ENCODE results near the gene AP2A1. TPM values are rescaled to one million over a fixed set of nuclear protein-coding genes. Genes with fewer than 3 reads are reported as not detected.

AP2A1 gene
- polyA plus RNA-seq, 2 of the 4 experiments (the other 2 are of a cell fraction), result 36.6 to 58.6 TPM

- no peak overlapping the region for H3K4me2 ChIP-seq
- no peaks in the 10 kb centered on the region for H3K4me1 ChIP-seq
- ChIA-PET CTCF (interaction anchor here (0.6 to 2.8 kb wide), 5 partner anchors 8 to 153 kb away, joined by 3 to 13 read pairs (median 4); no protein-coding TSS in a partner anchor), POLR2A (no interaction called here)
- 83% methylated on average over 9 of the region's 9 CpGs for WGBS (ENCODE audit: missing lambda C conversion rate)
- no peak overlapping the region for H3K27ac ChIP-seq
- FAIRE-seq (no peak), ATAC-seq (no peak), DNase-seq (ENCODE audit: low read depth in 1 of 2, low spot score in 1 of 2) (no peak)
- no peak overlapping the region for H3K4me3 ChIP-seq
- TF ChIP-seq HEYL (CRISPR knock-in tag; IDR thresholded peaks at IDR 0.05), result no peak
- TF ChIP-seq, protein P1, sequence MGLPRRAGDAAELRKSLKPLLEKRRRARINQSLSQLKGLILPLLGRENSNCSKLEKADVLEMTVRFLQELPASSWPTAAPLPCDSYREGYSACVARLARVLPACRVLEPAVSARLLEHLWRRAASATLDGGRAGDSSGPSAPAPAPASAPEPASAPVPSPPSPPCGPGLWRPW (IDR thresholded peaks at IDR 0.05), result no peak
- no peak for TF ChIP-seq NPAS2 (CRISPR knock-in tag; IDR thresholded peaks at IDR 0.05; ENCODE audit: borderline replicate concordance)
- no peak for TF ChIP-seq MYC (IDR thresholded peaks at IDR 0.05; ENCODE audit: borderline replicate concordance, low read length)
- TF ChIP-seq KDM1A (IDR thresholded peaks at IDR 0.05; ENCODE audit: low read depth), result no peak
- no peak for TF ChIP-seq FOSB (CRISPR knock-in tag; IDR thresholded peaks at IDR 0.05)
- no peak for TF ChIP-seq ZFP36 (IDR thresholded peaks at IDR 0.05; ENCODE audit: borderline replicate concordance, partially characterized antibody)
- TF ChIP-seq RFX5 (IDR thresholded peaks at IDR 0.05), result no peak
- no peak for TF ChIP-seq RNF2 (IDR thresholded peaks at IDR 0.05; ENCODE audit: borderline replicate concordance, low read depth)
- TF ChIP-seq ESRRA (IDR thresholded peaks at IDR 0.05; ENCODE audit: borderline replicate concordance, low read length), result no peak
- no peak for TF ChIP-seq USF2 (IDR thresholded peaks at IDR 0.05)
- H3K9me3 ChIP-seq, result no peaks in the 10 kb centered on the region
Observed at GRCh38 chr19:49832556-49832955, 65.8 kb downstream of the AP2A1 start.

GRCh38 chr19:49833599-49833998 is 66.8 kb downstream of the AP2A1 start:
- 99% methylated on average over 7 of the region's 7 CpGs for WGBS (ENCODE audit: missing lambda C conversion rate)
- ATAC-seq (no peak), DNase-seq (ENCODE audit: low read depth in 1 of 2, low spot score in 1 of 2) (no peak), FAIRE-seq (no peak)
- no peak overlapping the region for H3K27ac ChIP-seq
- no peak overlapping the region for H3K4me3 ChIP-seq
- no peaks in the 10 kb centered on the region for H3K9me3 ChIP-seq
- ChIA-PET POLR2A (interaction anchor here (0.9 kb wide), 1 partner anchor 15 kb away, joined by 3 read pairs; no protein-coding TSS in a partner anchor), CTCF (interaction anchor here (0.9 to 2.8 kb wide), 6 partner anchors 13 to 154 kb away, joined by 3 to 13 read pairs (median 5); no protein-coding TSS in a partner anchor)
- H3K4me2 ChIP-seq, result no peak overlapping the region
- no peaks in the 10 kb centered on the region for H3K4me1 ChIP-seq
- no peak for TF ChIP-seq MAZ (IDR thresholded peaks at IDR 0.05; ENCODE audit: borderline replicate concordance, low read depth, low read length)
- TF ChIP-seq, protein P2, sequence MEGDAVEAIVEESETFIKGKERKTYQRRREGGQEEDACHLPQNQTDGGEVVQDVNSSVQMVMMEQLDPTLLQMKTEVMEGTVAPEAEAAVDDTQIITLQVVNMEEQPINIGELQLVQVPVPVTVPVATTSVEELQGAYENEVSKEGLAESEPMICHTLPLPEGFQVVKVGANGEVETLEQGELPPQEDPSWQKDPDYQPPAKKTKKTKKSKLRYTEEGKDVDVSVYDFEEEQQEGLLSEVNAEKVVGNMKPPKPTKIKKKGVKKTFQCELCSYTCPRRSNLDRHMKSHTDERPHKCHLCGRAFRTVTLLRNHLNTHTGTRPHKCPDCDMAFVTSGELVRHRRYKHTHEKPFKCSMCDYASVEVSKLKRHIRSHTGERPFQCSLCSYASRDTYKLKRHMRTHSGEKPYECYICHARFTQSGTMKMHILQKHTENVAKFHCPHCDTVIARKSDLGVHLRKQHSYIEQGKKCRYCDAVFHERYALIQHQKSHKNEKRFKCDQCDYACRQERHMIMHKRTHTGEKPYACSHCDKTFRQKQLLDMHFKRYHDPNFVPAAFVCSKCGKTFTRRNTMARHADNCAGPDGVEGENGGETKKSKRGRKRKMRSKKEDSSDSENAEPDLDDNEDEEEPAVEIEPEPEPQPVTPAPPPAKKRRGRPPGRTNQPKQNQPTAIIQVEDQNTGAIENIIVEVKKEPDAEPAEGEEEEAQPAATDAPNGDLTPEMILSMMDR (IDR thresholded peaks at IDR 0.05), result no peak
- TF ChIP-seq POLR2A (IDR thresholded peaks at IDR 0.05; ENCODE audit: low read length), result no peak
- no peak for TF ChIP-seq NR3C1 (IDR thresholded peaks at IDR 0.05)
- no peak for TF ChIP-seq ZSCAN20 (CRISPR knock-in tag; IDR thresholded peaks at IDR 0.05)
- no peak for TF ChIP-seq TP53 (CRISPR knock-in tag; IDR thresholded peaks at IDR 0.05)
- TF ChIP-seq CHD4 (IDR thresholded peaks at IDR 0.05; ENCODE audit: borderline replicate concordance), result no peak
- no peak for TF ChIP-seq JUNB (IDR thresholded peaks at IDR 0.05)
- no peak for TF ChIP-seq CBX2 (IDR thresholded peaks at IDR 0.05; ENCODE audit: borderline replicate concordance, low read depth)
- TF ChIP-seq KDM1A (IDR thresholded peaks at IDR 0.05; ENCODE audit: low read depth), result no peak
- TF ChIP-seq MAFK (IDR thresholded peaks at IDR 0.05; ENCODE audit: partially characterized antibody), result no peak
- TF ChIP-seq SMC3 (IDR thresholded peaks at IDR 0.05), result no peak
- TF ChIP-seq HEYL (CRISPR knock-in tag; IDR thresholded peaks at IDR 0.05), result no peak
- no peak for TF ChIP-seq HOXA7 (CRISPR knock-in tag; IDR thresholded peaks at IDR 0.05)
- TF ChIP-seq, protein P3, sequence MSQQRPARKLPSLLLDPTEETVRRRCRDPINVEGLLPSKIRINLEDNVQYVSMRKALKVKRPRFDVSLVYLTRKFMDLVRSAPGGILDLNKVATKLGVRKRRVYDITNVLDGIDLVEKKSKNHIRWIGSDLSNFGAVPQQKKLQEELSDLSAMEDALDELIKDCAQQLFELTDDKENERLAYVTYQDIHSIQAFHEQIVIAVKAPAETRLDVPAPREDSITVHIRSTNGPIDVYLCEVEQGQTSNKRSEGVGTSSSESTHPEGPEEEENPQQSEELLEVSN (IDR thresholded peaks at IDR 0.05; ENCODE audit: borderline replicate concordance, low read depth), result no peak
- TF ChIP-seq FOSL2 (IDR thresholded peaks at IDR 0.05), result no peak
- no peak for TF ChIP-seq FOSL2 (CRISPR knock-in tag; IDR thresholded peaks at IDR 0.05)
- TF ChIP-seq RNF2 (IDR thresholded peaks at IDR 0.05; ENCODE audit: borderline replicate concordance, low read depth), result no peak

Data from A549 (cell line).